OCI-M1 (cell line): Measurements from ENCODE around the gene GNA14.
"Not testable (repeated sequence)": the region's sequence is repeated elsewhere in the genome, so short reads cannot be mapped to it uniquely, and the experiment has no call there.

Source experiments
- DNase-seq: peaks from one replicate; lab custom pipeline; 2025; lab: John Stamatoyannopoulos, UW

Gene GNA14

DNA sequence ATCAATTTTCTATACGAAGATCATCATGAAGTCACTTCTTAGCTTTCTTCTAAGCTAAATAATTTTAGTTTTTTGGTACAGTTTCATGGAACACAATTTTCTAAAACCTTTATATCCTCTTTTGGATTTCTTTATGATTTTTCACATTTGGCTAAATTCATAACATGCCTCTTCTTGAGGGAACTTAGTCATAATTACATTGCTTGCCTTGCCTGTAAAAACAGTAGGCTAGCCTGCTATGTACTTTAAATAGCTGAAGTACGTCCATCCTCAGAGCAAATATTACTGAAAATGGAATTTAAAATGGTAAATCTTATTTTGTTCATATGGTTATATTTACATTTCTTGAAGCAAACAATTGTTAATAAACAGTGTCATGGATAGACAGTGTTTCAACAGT, 245.8 kb downstream of the GNA14 start:
- DNase-seq = no peak

DNA sequence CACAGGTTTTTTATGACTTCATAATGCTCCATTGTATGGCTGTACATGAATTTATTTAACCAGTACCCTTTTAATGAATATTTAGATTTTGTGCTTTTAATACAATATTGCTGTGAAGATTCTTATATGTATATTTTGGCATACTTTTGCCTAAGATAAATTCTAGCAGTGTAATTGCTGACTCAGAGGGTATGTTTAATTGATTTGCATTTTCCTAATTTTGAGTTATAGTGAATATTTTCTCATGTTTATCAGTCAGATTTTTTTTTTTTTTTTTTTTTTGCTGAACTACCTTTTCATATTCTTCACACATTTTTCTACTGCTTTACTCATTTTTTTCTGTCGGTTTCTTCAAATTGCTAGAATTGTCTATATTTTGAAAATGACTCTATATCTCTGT, 248.2 kb downstream of the GNA14 start:
- DNase-seq = no peak

DNA sequence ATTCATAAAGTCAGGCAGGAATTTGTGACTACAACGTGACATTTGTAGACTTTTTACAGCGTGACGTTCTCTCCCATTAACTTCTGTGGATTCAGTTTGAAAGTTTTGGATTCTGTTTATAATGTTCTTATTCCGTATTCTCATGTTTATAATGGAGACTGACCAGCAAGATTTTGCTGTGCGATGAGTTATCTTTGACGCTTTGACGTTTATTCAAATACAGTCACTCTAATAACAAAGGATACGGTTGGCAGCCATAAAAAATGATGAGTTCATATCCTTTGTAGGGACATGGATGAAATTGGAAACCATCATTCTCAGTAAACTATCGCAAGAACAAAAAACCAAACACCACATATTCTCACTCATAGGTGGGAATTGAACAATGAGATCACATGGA, 249.5 kb downstream of the GNA14 start:
- DNase-seq = not testable (repeated sequence)

DNA sequence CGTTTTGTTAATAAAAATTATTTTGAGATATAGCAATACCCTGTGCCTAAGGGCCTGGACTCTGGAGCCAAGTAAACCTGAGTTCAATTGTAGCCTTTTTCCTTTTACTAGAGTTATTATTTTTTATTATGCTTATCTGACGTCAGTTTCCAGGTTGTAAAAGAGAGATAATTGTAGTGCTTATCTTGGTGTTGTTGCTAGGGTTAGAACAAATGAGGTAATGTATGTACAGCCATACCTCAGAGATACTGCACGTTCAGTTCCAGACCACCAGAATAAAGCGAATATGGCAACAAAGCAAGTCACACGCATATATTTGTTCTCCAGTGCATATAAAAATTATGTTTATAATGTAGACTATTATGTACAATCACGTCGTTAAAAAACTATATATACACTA, 255.8 kb downstream of the GNA14 start:
- no peak for DNase-seq

DNA sequence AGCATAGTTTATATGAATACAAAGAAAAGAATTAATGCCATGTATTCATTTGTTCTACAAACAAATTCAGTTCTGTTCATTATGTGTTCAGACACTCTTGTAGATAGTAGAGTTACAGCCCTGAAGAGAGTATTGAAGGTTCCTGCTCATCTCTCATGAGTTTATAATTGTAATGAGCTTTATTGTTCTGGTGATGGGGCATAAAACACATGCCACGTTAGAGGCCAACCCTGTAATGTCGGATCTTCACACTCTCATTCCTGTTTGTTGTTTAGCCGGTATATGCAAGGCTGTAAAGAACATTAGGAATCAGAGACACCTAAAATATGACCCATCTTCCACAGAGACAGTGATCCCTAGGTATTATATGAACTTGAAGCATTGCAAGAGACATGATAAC, 256.3 kb downstream of the GNA14 start:
- no peak for DNase-seq

DNA sequence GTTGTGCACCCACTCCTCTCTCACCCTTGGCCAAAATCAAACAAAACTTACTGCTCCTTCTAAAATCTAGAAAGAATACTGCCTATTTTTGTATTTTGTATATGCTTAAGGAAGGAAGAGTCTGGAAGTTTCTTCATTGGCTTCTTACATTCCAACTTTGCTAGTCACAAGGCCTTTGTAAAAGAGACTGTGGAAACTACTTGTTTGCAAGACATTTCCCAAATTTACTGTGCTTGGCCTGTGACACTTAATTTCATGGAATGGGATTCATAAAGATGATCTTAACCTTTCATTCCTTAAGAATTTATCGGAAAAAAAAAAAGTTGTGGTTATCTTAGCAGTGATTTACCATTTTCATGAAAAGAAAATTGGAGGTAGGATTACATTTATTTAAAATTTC, 261.9 kb downstream of the GNA14 start:
- DNase-seq = no peak

DNA sequence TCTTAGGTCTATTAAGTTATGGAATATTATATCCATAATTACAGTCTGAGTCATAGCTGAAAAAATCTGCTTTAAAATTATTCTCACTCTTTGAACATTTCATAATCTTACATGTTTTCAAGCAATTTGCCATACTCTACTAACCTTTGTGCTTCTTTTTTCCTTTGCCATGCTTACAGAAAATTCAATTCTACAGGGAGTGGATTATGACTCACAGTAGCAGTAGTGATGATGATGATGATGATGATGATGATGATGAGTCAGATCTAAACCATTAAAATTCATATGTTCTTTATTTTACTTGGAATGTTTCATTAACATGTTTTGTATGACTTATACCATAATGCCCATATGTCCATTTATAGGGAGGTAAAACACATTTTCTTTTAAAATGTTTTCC, 263.7 kb downstream of the GNA14 start:
- DNase-seq = no peak

DNA sequence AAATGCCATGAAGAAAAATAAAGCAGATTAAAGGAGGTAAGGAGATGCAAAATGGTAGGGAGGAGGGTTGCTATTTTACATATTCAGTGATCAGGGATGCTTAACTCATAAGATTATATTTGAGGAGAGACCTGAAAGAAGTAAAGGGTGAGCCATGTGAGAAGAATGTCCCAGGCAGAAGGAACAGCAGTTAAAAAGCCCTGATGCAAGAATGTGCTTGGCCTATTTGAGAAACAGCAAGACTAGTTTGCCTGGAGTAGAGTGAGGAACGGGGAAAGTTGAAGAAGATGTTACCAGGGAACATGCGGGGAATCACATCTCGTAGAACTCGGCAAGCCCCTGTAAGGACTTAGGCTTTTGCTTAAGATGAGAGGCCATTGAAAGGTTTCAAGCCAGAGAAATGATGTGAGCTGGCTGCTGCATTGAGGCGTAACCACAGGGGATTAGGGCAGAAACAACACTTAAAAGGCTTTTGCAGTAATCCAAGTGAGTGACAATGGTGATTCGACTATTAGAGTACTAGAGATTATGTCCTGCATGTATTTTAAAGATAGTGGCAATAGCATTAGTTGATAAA, 272.1 kb downstream of the GNA14 start:
- DNase-seq = no peak

DNA sequence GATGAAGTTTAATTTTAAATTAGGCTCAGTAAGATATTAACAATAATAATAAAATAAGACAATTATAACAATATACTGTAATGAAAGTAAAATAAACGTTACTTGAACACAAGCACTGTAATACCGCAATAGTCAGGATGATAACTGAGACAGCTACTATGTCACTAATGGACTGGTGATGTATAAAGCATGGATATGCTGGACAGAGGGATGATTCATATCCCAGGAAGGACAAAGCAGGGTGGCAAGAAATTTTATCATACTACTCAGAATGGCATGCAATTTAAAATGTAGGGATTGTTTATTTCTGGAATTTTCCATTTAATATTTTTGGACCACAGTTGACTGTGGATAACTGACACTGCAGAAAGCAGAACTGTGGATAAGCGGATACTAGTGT, 273.9 kb downstream of the GNA14 start:
- no peak for DNase-seq
